ENCODE results near the gene IGDCC3. TPM values are rescaled to one million over a fixed set of nuclear protein-coding genes. Genes with fewer than 3 reads are reported as not detected.

Gene IGDCC3
- not detected in 2 replicates for total RNA-seq

GRCh38 chr15:65377976-65378366 lies at the start of gene IGDCC3:
Gene IGDCC3, minus strand, starts transcription at chr15:65378002. Its CDS starts 214 bp downstream, at chr15:65377788.

DNA sequence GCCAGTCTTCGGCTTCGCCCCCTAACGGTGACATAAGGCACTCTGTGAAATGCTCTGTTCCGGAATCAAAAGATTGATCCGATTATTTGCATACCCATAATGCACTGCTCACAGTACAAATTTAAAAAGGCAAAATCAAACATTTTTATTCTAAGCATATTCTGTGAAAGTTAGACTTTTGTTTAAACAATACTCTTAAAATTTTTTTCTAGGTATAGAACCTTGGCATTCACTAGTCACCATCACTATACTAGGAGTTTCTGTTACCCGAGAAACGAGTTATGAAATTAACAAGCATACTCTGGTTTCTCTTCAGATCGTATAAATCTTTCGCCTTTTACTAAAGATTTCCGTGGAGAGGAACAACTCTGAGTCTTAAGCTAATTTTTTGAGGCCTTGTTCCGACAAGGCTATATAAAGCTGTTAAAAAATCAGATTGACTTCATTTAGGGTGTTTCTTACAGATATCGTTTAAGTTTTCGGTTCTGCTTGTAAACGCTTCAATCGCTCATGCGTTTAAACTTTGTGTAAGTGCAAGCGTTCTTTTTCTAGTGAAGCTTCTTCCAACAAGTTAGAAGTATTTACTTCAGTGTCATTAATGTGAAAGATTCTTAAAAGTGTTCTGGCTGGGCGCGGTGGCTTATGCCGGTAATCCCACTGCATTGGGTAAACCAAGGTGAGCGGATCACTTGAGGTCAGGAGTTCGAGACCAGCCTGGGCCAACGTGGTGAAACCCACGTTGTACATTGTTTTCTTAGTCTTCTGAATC lies 73.2 kb downstream of the IGDCC3 start, which contains the start of gene RNU5B-1:
Gene RNU5B-1 (plus strand): TSS at position 297 of the 769 bp plus-strand sequence.

DNA sequence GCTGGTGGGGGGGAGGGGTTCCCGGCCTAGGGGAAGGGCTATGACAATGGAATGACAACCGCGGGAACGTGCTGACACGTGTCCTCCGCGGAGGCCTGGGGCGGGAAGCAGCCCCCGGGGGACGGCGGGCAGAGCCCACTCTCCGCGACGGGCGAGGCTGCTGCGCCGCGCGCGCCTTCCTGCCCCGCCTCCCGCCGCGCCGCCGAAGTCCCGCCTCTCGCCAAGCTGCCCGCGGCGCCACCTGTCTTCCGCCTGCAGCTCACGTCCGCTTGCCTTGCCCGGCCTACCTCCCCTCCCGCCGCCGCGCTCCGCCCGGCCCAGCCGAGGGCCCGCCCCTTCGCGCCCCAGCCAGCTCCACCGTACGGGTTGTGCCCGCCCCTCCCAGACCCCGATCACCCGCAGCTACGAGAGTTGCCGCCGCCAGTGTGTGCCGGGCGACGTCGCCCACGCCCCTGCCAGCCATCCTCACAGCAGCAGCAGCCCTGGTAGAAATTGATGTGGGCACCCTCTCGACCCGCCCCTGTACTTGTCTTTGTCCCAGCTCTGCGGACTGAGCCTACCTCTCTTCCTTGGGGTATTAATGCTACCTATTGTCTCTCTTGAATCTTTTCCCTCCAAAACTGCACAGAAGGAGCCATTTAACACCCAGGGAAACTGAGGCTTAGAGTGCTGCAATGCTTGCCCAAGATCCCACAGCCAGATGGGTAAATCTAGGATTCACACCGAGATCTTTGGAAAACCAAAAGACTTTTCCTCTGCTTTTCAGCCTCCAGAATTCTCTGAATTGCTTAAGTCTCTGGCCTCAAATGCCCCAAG lies 90.9 kb downstream of the IGDCC3 start, which contains the start of gene PARP16:
Gene PARP16 (minus strand): TSS at position 180 of the 816 bp plus-strand sequence. CDS start 457 bp downstream, outside the sequence.

Other genes with a start within 250 kb of the IGDCC3 start
- 15.1 and 16.1 TPM in 2 replicates for gene PDCD7, start 244.2 kb downstream of the IGDCC3 start, total RNA-seq
- 36.2 and 36.8 TPM in 2 replicates for gene CLPX, start 192.7 kb downstream of the IGDCC3 start, total RNA-seq
- 0.07 TPM in 2 replicates for gene CILP, start 166.5 kb downstream of the IGDCC3 start, total RNA-seq
- gene PARP16, start 91.1 kb downstream of the IGDCC3 start, total RNA-seq: 3.5 and 4.6 TPM in 2 replicates
- not detected in 2 replicates for gene RNU5A-1, start 82.0 kb downstream of the IGDCC3 start, total RNA-seq
- not detected in 2 replicates for gene RNU5B-1, start 73.3 kb downstream of the IGDCC3 start, total RNA-seq
- gene IGDCC4, start 44.9 kb upstream of the IGDCC3 start, total RNA-seq: 0.53 and 0.65 TPM in 2 replicates
- 46.2 and 51.0 TPM in 2 replicates for gene DPP8, start 139.7 kb upstream of the IGDCC3 start, total RNA-seq
- 94.3 and 94.8 TPM in 2 replicates for gene HACD3, start 152.5 kb upstream of the IGDCC3 start, total RNA-seq
- gene INTS14, start 233.1 kb upstream of the IGDCC3 start, total RNA-seq: 24.4 and 25.7 TPM in 2 replicates
- 4.8 and 5.0 TPM in 2 replicates for gene SLC24A1, start 243.9 kb upstream of the IGDCC3 start, total RNA-seq